ENCODE results near the gene NPIPA1.
"Not testable (repeated sequence)": the region's sequence is repeated elsewhere in the genome, so short reads cannot be mapped to it uniquely, and the experiment has no call there.

NPIPA1 gene

GRCh38 chr16:14937143-14937542 lies at the start of gene NPIPA1:
Gene NPIPA1, plus strand, starts transcription at chr16:14937443. Its CDS starts 0 bp downstream, at chr16:14937443.
- DNase-seq, result not testable (repeated sequence)

GRCh38 chr16:14892111-14892510 lies 45.1 kb upstream of the NPIPA1 start:
- DNase-seq, result not testable (repeated sequence)

- not testable (repeated sequence) for DNase-seq
Observed at GRCh38 chr16:14895382-14895781, 41.9 kb upstream of the NPIPA1 start.

GRCh38 chr16:14896023-14896422 lies 41.2 kb upstream of the NPIPA1 start:
- not testable (repeated sequence) for DNase-seq

GRCh38 chr16:14897006-14897664 lies 40.1 kb upstream of the NPIPA1 start:
- DNase-seq, result not testable (repeated sequence)

DNA sequence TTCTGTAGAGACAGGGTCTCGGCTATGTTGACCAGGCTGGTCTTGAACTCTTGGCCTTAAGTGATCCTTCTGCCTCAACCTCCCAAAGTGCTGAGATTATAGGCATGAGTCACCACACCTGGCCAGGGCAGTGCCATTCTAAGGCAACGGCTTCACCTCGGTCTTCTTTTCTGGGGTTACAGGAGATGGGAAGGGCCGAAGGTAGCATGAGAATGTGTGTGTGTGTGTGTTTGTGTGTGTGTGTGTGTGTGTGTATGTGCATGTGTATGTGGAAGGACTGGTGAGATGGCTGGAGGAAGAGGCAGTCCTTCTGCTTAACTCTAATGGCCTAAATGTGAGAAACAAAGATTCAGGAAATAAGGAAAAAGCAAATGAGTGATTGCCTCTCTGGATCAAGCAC lies 39.1 kb upstream of the NPIPA1 start:
- not testable (repeated sequence) for DNase-seq

DNA sequence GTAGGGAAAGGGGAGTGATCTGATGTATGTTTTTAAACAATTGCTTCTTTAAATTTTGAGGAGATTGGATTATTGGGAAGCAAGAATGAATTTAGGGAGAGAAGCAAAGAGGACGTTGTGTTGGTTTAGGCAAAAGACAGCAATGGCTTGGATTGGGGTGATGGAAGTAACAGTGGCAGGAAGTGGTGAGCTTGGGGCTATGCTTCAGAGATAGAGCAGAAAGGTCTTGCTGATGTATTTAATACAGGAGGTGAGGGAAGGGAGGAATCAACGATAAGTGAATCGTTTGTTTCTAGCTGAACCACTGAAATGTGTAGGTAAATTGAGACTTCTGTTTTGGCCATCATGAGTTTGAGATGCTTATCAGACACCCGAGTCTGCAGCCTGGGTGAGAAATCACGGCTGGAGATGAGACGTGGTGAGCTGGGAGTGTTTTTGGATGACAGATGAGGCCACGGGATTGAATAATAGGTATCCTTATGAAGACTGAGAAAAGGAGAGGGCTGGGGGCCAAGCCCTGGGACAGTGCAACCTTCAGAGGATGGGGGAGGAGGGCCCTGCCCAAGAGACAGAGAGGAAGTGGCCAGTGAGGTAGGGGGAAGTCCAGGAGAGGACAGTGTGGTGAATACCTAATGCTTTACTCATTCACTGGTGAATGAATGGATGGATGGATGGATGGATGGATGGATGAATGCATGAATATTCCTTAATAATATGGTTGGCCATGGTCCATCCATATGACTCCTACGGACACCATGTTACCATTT lies 33.9 kb upstream of the NPIPA1 start:
- DNase-seq, result not testable (repeated sequence)

- not testable (repeated sequence) for DNase-seq
Observed at GRCh38 chr16:14909744-14910143, 27.5 kb upstream of the NPIPA1 start.

- DNase-seq, result not testable (repeated sequence)
Observed at GRCh38 chr16:14910833-14911629, 26.2 kb upstream of the NPIPA1 start.

GRCh38 chr16:14911954-14912353 lies 25.3 kb upstream of the NPIPA1 start:
- DNase-seq, result peak; percentile 64

- not testable (repeated sequence) for DNase-seq
Observed at GRCh38 chr16:14912588-14912987, 24.7 kb upstream of the NPIPA1 start.

- DNase-seq, result not testable (repeated sequence)
Observed at GRCh38 chr16:14918504-14918903, 18.7 kb upstream of the NPIPA1 start.

- not testable (repeated sequence) for DNase-seq
Observed at GRCh38 chr16:14919837-14920600, 17.2 kb upstream of the NPIPA1 start.

- not testable (repeated sequence) for DNase-seq
Observed at GRCh38 chr16:14922285-14922684, 15.0 kb upstream of the NPIPA1 start.

- DNase-seq, result not testable (repeated sequence)
Observed at GRCh38 chr16:14922968-14923367, 14.3 kb upstream of the NPIPA1 start.

GRCh38 chr16:14923394-14924088 lies 13.7 kb upstream of the NPIPA1 start:
- DNase-seq, result not testable (repeated sequence)

DNA sequence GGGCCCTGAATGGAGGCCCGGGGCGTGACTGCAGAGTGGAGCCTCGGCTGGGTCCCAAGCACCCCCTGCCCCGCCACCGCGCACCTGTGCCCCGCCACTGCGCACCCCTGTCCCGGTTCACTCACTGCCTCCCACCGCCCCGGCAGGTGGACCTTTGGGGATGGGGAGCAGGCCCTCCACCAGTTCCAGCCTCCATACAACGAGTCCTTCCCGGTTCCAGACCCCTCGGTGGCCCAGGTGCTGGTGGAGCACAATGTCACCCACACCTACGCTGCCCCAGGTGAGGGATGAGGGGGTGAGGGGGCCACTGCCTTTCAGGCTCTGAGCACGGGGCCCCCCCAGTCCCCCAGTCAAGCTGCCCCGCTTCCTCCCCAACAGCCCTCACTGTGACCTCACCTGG lies 12.9 kb upstream of the NPIPA1 start:
- DNase-seq, result not testable (repeated sequence)

GRCh38 chr16:14924982-14925381 lies 12.3 kb upstream of the NPIPA1 start:
- not testable (repeated sequence) for DNase-seq

- not testable (repeated sequence) for DNase-seq
Observed at GRCh38 chr16:14928064-14928714, 9.1 kb upstream of the NPIPA1 start.

- not testable (repeated sequence) for DNase-seq
Observed at GRCh38 chr16:14929176-14929575, 8.1 kb upstream of the NPIPA1 start.

DNA sequence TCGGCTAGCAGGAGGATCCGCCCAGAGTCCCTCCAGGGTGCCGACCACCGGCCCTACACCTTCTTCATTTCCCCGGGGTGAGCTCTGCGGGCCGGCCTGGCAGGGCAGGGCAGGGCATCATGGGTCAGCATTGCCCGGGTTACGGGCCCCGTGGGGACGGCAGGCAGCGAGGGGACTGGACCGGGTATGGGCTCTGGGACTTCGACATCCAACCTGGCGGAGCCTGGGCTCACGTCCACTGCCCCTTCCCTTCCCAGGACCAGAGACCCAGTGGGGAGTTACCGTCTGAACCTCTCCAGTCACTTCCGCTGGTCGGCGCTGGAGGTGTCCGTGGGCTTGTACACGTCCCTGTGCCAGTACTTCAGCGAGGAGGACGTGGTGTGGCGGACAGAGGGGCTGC lies 7.0 kb upstream of the NPIPA1 start:
- not testable (repeated sequence) for DNase-seq

Data from activated naive CD4-positive, alpha-beta T cell treated with Interleukin-2 at 50 U/mL for 16 hours (primary cell).